ENCODE results near the gene ATAT1.

DNA sequence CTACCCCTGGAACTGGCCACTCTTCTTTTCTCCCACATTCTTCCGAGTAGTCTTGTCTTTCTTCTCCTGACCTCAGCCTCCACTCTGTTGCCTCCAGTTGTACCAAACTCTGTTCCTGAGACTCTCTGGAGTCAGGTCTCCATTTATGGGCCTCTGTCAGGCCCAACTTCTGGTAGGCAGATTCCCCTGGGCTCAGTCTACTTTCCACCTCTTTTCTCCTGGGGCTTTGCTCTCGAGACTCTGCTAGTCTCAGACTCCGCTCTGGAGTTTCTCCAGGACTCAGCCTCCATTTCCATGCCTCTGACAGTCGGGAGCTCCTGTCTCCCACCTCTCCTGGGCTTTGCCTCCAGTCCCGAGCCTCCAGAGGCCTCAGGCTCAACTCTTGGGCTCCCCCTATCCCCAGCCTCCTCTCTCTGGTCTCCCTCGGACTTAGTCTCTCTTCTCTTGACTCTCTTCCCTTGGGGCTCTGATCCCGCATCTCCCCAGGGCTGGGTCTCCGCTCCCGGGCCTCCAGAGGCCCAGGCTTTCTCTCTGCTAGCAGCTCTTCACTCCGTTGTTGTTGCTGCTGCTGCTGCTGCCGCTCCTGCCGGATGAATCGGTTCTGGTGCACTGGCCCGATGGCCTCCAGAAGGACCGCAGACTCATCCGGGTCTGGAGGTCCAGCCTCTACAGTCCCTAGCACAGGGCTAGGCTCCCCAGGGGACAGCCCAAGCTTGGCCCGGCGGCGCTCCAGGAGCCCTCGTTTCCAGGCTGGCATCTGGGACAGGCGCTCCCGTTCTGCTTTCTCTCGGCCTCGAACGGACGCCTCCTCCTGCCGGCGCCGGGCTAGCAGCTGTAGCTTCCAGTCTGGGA, 58.7 kb downstream of the ATAT1 start:
- TF ChIP-seq EZH2 (IDR thresholded peaks at IDR 0.05; ENCODE audit: low read depth, unreplicated experiment) (no peak), ZNF331 (CRISPR knock-in tag; IDR thresholded peaks at IDR 0.05; ENCODE audit: low read depth) (no peak), STAT1 (IDR thresholded peaks at IDR 0.05; ENCODE audit: unreplicated experiment) (no peak), EZH2phosphoT487 (IDR thresholded peaks at IDR 0.05; ENCODE audit: unreplicated experiment) (no peak), REST (IDR thresholded peaks at IDR 0.05; ENCODE audit: unreplicated experiment) (no peak)
- TF ChIP-seq, protein P1, sequence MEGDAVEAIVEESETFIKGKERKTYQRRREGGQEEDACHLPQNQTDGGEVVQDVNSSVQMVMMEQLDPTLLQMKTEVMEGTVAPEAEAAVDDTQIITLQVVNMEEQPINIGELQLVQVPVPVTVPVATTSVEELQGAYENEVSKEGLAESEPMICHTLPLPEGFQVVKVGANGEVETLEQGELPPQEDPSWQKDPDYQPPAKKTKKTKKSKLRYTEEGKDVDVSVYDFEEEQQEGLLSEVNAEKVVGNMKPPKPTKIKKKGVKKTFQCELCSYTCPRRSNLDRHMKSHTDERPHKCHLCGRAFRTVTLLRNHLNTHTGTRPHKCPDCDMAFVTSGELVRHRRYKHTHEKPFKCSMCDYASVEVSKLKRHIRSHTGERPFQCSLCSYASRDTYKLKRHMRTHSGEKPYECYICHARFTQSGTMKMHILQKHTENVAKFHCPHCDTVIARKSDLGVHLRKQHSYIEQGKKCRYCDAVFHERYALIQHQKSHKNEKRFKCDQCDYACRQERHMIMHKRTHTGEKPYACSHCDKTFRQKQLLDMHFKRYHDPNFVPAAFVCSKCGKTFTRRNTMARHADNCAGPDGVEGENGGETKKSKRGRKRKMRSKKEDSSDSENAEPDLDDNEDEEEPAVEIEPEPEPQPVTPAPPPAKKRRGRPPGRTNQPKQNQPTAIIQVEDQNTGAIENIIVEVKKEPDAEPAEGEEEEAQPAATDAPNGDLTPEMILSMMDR (conservative IDR thresholded peaks at IDR 0.05; ENCODE audit: low read depth in 2 of 2), result peak in 1 of 2 experiments; percentile 31; a peak in 2 of 4 replicates
